WTC11 (cell line): Measurements from ENCODE around the gene CA10. TPM values are rescaled to one million over a fixed set of nuclear protein-coding genes. Genes with fewer than 3 reads are reported as not detected.

Experiments used
- ATAC-seq: fragments of 200-7000 bp; cut with Tn5 transposase; 2 replicates; pipeline ENCODE4 v1.10.0; 2021; ENCODE audit warnings: mild to moderate bottlenecking, moderate library complexity
- CTCF ChIA-PET: fragments of 300-600 bp; sonication (Branson Sonifier 250); formaldehyde crosslinking; loops from one replicate; lab custom pipeline; 2021; ENCODE audit warnings: antibody characterized with exemption; lab: Charles Lee
- POLR2A ChIA-PET: fragments of 350-600 bp; sonication (Branson Sonifier 250); formaldehyde crosslinking; loops from one replicate; lab custom pipeline; 2021; ENCODE audit warnings: antibody characterized with exemption; lab: Charles Lee
- DNase-seq: peaks from one replicate; pipeline ENCODE4 v3.0.0; 2021; ENCODE audit warnings: low spot score
- H3K27ac Mint-ChIP-seq: 2 replicates; pipeline ENCODE4 v1.8.0; 2021; ENCODE audit warnings: mixed read lengths
- H3K27me3 Mint-ChIP-seq: 2 replicates; pipeline ENCODE4 v1.8.0; 2021; ENCODE audit warnings: low read depth, mild to moderate bottlenecking, moderate library complexity, mixed read lengths
- H3K36me3 Mint-ChIP-seq: 2 replicates; pipeline ENCODE4 v1.8.0; 2021; ENCODE audit warnings: mixed read lengths
- H3K4me1 Mint-ChIP-seq: 2 replicates; pipeline ENCODE4 v1.8.0; 2022; ENCODE audit warnings: mixed read lengths
- H3K4me3 Mint-ChIP-seq: 2 replicates; pipeline ENCODE4 v1.8.0; 2021; ENCODE audit warnings: mild to moderate bottlenecking, moderate library complexity, mixed read lengths
- H3K9me3 Mint-ChIP-seq: 2 replicates; pipeline ENCODE4 v1.8.0; 2021; ENCODE audit warnings: mixed read lengths
- FOXJ3 ChIP-seq: sonication (generic); formaldehyde crosslinking; IDR thresholded peaks from 2 replicates; pipeline ENCODE4 v1.9.0; 2021; ENCODE audit warnings: missing genetic modification reagents, mild to moderate bottlenecking, borderline replicate concordance
- GABPB1 ChIP-seq: sonication (generic); formaldehyde crosslinking; IDR thresholded peaks from 2 replicates; pipeline ENCODE4 v1.8.1; 2023; ENCODE audit warnings: mild to moderate bottlenecking, missing genetic modification reagents
- GTF2I ChIP-seq: fragments of 250-450 bp; sonication (Bioruptor Pico); conservative IDR thresholded peaks from 2 replicates; pipeline ENCODE4 v1.4.0; 2021; ENCODE audit warnings: mild to moderate bottlenecking
- IRF2 ChIP-seq: sonication (generic); formaldehyde crosslinking; IDR thresholded peaks from 2 replicates; pipeline ENCODE4 v1.8.0; 2022; ENCODE audit warnings: low read depth, missing genetic modification reagents, borderline replicate concordance
- SMAD4 ChIP-seq: sonication (generic); formaldehyde crosslinking; IDR thresholded peaks from 2 replicates; pipeline ENCODE4 v1.8.0; 2022; ENCODE audit warnings: mild to moderate bottlenecking, missing genetic modification reagents
- TEAD4 ChIP-seq: sonication (generic); formaldehyde crosslinking; IDR thresholded peaks from 2 replicates; pipeline ENCODE4 v1.8.0; 2022; ENCODE audit warnings: mild to moderate bottlenecking, missing genetic modification reagents
- ZNF317 ChIP-seq: sonication (generic); formaldehyde crosslinking; IDR thresholded peaks from 2 replicates; pipeline ENCODE4 v1.8.1; 2023; ENCODE audit warnings: low read depth, mild to moderate bottlenecking, moderate library complexity, missing genetic modification reagents, borderline replicate concordance
- total RNA-seq: library from RNA; stranded (reverse); gene quantifications from 3 replicates; pipeline ENCODE4 v1.2.3, GENCODE V29; 2021
- TF ChIP-seq, protein P1 (sequence below): sonication (generic); formaldehyde crosslinking; IDR thresholded peaks from 2 replicates; pipeline ENCODE4 v1.8.0; 2023; ENCODE audit warnings: missing genetic modification reagents
- TF ChIP-seq, protein P2 (sequence below): fragments of 250-450 bp; sonication (Bioruptor Pico); IDR thresholded peaks from 2 replicates; pipeline ENCODE4 v1.9.0; 2021; ENCODE audit warnings: mild to moderate bottlenecking, borderline replicate concordance
- TF ChIP-seq, protein P3 (sequence below): sonication (generic); formaldehyde crosslinking; IDR thresholded peaks from 2 replicates; pipeline ENCODE4 v1.8.1; 2022; ENCODE audit warnings: low read depth, mild to moderate bottlenecking, moderate library complexity, missing genetic modification reagents, borderline replicate concordance
- TF ChIP-seq, protein P4 (sequence below): sonication (generic); formaldehyde crosslinking; IDR thresholded peaks from 2 replicates; pipeline ENCODE4 v1.8.0; 2023; ENCODE audit warnings: missing genetic modification reagents, mild to moderate bottlenecking, borderline replicate concordance
- TF ChIP-seq, protein P5 (sequence below): sonication (generic); formaldehyde crosslinking; conservative IDR thresholded peaks from 2 replicates; pipeline ENCODE4 v1.8.1; 2023; ENCODE audit warnings: mild to moderate bottlenecking, low read depth, missing genetic modification reagents, moderate library complexity
- TF ChIP-seq, protein P6 (sequence below): sonication (generic); formaldehyde crosslinking; IDR thresholded peaks from 2 replicates; pipeline ENCODE4 v1.8.0; 2022; ENCODE audit warnings: mild to moderate bottlenecking, missing genetic modification reagents

Gene CA10
- total RNA-seq, 1 experiment from 2014 or later: 0.90 TPM

DNA sequence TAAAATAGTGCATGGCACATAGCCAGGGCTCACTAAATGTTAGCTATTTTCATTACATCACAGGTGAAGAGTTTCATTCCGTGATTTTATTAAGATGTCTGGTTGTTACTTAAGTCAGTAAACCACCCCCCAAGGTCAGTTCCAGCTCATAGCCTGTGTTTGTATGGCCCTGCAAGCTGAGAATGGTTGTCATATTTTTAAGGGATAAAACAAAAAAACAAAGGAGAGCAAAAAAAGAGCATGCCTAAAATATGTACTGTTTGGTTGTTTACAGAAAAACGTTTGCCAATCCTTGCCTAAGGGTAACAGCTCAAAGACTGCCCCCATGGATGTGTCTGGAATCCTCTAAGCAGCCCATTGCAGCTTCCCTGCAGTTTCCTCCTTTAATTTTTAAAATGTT lies 329.6 kb downstream of the CA10 start (continued):
- TF ChIP-seq, protein P1, sequence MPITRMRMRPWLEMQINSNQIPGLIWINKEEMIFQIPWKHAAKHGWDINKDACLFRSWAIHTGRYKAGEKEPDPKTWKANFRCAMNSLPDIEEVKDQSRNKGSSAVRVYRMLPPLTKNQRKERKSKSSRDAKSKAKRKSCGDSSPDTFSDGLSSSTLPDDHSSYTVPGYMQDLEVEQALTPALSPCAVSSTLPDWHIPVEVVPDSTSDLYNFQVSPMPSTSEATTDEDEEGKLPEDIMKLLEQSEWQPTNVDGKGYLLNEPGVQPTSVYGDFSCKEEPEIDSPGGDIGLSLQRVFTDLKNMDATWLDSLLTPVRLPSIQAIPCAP (CRISPR knock-in tag): no peak
- TF ChIP-seq FOXJ3 (CRISPR knock-in tag): no peak
- TF ChIP-seq, protein P2, sequence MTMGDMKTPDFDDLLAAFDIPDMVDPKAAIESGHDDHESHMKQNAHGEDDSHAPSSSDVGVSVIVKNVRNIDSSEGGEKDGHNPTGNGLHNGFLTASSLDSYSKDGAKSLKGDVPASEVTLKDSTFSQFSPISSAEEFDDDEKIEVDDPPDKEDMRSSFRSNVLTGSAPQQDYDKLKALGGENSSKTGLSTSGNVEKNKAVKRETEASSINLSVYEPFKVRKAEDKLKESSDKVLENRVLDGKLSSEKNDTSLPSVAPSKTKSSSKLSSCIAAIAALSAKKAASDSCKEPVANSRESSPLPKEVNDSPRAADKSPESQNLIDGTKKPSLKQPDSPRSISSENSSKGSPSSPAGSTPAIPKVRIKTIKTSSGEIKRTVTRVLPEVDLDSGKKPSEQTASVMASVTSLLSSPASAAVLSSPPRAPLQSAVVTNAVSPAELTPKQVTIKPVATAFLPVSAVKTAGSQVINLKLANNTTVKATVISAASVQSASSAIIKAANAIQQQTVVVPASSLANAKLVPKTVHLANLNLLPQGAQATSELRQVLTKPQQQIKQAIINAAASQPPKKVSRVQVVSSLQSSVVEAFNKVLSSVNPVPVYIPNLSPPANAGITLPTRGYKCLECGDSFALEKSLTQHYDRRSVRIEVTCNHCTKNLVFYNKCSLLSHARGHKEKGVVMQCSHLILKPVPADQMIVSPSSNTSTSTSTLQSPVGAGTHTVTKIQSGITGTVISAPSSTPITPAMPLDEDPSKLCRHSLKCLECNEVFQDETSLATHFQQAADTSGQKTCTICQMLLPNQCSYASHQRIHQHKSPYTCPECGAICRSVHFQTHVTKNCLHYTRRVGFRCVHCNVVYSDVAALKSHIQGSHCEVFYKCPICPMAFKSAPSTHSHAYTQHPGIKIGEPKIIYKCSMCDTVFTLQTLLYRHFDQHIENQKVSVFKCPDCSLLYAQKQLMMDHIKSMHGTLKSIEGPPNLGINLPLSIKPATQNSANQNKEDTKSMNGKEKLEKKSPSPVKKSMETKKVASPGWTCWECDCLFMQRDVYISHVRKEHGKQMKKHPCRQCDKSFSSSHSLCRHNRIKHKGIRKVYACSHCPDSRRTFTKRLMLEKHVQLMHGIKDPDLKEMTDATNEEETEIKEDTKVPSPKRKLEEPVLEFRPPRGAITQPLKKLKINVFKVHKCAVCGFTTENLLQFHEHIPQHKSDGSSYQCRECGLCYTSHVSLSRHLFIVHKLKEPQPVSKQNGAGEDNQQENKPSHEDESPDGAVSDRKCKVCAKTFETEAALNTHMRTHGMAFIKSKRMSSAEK (CRISPR knock-in tag): no peak
- TF ChIP-seq SMAD4: no peak
- TF ChIP-seq IRF2 (CRISPR knock-in tag): no peak
- no peak for TF ChIP-seq GABPB1 (CRISPR knock-in tag)
- TF ChIP-seq, protein P3, sequence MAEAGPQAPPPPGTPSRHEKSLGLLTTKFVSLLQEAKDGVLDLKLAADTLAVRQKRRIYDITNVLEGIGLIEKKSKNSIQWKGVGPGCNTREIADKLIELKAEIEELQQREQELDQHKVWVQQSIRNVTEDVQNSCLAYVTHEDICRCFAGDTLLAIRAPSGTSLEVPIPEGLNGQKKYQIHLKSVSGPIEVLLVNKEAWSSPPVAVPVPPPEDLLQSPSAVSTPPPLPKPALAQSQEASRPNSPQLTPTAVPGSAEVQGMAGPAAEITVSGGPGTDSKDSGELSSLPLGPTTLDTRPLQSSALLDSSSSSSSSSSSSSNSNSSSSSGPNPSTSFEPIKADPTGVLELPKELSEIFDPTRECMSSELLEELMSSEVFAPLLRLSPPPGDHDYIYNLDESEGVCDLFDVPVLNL: no peak
- no peak for TF ChIP-seq ZNF317
- TF ChIP-seq, protein P4, sequence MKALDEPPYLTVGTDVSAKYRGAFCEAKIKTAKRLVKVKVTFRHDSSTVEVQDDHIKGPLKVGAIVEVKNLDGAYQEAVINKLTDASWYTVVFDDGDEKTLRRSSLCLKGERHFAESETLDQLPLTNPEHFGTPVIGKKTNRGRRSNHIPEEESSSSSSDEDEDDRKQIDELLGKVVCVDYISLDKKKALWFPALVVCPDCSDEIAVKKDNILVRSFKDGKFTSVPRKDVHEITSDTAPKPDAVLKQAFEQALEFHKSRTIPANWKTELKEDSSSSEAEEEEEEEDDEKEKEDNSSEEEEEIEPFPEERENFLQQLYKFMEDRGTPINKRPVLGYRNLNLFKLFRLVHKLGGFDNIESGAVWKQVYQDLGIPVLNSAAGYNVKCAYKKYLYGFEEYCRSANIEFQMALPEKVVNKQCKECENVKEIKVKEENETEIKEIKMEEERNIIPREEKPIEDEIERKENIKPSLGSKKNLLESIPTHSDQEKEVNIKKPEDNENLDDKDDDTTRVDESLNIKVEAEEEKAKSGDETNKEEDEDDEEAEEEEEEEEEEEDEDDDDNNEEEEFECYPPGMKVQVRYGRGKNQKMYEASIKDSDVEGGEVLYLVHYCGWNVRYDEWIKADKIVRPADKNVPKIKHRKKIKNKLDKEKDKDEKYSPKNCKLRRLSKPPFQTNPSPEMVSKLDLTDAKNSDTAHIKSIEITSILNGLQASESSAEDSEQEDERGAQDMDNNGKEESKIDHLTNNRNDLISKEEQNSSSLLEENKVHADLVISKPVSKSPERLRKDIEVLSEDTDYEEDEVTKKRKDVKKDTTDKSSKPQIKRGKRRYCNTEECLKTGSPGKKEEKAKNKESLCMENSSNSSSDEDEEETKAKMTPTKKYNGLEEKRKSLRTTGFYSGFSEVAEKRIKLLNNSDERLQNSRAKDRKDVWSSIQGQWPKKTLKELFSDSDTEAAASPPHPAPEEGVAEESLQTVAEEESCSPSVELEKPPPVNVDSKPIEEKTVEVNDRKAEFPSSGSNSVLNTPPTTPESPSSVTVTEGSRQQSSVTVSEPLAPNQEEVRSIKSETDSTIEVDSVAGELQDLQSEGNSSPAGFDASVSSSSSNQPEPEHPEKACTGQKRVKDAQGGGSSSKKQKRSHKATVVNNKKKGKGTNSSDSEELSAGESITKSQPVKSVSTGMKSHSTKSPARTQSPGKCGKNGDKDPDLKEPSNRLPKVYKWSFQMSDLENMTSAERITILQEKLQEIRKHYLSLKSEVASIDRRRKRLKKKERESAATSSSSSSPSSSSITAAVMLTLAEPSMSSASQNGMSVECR (CRISPR knock-in tag): no peak

DNA sequence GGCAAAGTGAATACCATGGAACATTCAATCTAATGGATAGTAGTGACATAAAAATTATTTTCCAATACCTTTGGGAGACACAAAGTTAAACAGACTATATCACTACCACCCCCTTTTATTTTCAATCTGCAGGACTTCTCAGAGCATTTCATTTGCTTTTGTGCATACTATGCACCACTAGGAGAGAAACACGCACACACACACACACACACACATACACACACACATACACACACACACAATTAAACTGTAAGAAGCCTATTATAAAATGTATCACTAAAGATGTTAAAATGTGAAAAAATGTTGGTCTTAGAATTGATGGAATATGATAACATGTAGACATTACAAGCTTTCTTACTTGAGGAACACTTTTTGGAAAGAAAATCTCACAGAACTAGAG lies 331.4 kb downstream of the CA10 start:
- Mint-ChIP-seq H3K4me3 (no peak overlapping the region), H3K4me1 (no peaks in the 10 kb centered on the region), H3K36me3 (peaks cover 39% of the 10 kb centered on the region), H3K9me3 (peaks cover 72% of the 10 kb centered on the region), H3K27me3 (peaks cover 10% of the 10 kb centered on the region), H3K27ac (no peak overlapping the region)
- ATAC-seq (no peak), DNase-seq (no peak)
- no peak for TF ChIP-seq SMAD4
- TF ChIP-seq, protein P5, sequence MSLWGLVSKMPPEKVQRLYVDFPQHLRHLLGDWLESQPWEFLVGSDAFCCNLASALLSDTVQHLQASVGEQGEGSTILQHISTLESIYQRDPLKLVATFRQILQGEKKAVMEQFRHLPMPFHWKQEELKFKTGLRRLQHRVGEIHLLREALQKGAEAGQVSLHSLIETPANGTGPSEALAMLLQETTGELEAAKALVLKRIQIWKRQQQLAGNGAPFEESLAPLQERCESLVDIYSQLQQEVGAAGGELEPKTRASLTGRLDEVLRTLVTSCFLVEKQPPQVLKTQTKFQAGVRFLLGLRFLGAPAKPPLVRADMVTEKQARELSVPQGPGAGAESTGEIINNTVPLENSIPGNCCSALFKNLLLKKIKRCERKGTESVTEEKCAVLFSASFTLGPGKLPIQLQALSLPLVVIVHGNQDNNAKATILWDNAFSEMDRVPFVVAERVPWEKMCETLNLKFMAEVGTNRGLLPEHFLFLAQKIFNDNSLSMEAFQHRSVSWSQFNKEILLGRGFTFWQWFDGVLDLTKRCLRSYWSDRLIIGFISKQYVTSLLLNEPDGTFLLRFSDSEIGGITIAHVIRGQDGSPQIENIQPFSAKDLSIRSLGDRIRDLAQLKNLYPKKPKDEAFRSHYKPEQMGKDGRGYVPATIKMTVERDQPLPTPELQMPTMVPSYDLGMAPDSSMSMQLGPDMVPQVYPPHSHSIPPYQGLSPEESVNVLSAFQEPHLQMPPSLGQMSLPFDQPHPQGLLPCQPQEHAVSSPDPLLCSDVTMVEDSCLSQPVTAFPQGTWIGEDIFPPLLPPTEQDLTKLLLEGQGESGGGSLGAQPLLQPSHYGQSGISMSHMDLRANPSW (CRISPR knock-in tag): no peak
- TF ChIP-seq, protein P2 (CRISPR knock-in tag): no peak
- no peak for TF ChIP-seq GTF2I (CRISPR knock-in tag)
- TF ChIP-seq TEAD4: no peak
- TF ChIP-seq, protein P6, sequence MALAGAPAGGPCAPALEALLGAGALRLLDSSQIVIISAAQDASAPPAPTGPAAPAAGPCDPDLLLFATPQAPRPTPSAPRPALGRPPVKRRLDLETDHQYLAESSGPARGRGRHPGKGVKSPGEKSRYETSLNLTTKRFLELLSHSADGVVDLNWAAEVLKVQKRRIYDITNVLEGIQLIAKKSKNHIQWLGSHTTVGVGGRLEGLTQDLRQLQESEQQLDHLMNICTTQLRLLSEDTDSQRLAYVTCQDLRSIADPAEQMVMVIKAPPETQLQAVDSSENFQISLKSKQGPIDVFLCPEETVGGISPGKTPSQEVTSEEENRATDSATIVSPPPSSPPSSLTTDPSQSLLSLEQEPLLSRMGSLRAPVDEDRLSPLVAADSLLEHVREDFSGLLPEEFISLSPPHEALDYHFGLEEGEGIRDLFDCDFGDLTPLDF: no peak
- ChIA-PET POLR2A (no interaction called here), CTCF (no interaction called here)
